Natural killer cell (primary cell): ENCODE data around the gene OTOR. TPM values are rescaled to one million over a fixed set of nuclear protein-coding genes. Genes with fewer than 3 reads are reported as not detected.

Source experiments
- ATAC-seq, 3 donors: fragments of 150-1000 bp in 2 of 3; fragments of 200-7000 bp in 1 of 3; cut with Tn5 transposase; 1 replicate in 1 of 3; 2 replicates in 2 of 3; pipeline ENCODE4 v1.10.0; 2021; ENCODE audit warnings: mild to moderate bottlenecking in 2 of 3, moderate library complexity in 2 of 3
- DNase-seq, 2 donors: peaks; one replicate each; pipeline versions ENCODE4 v3.0.0 to v3.0.0-alpha.2; 2013 to 2021; ENCODE audit warnings: mixed read lengths in 1 of 2
- H3K27ac ChIP-seq: one replicate; pipeline ENCODE4 v1.5.1; 2013; ENCODE audit warnings: mild to moderate bottlenecking, low read length
- H3K27me3 ChIP-seq: one replicate; pipeline ENCODE4 v1.6.1; 2013; ENCODE audit warnings: low read length; ENCODE audit not compliant: control insufficient read depth, insufficient read depth
- H3K36me3 ChIP-seq: one replicate; pipeline ENCODE4 v1.6.1; 2013; ENCODE audit warnings: low read length; ENCODE audit not compliant: control insufficient read depth, insufficient read depth
- H3K4me1 ChIP-seq: one replicate; pipeline ENCODE4 v1.6.1; 2013; ENCODE audit warnings: low read length; ENCODE audit not compliant: control insufficient read depth, insufficient read depth
- H3K4me3 ChIP-seq: one replicate; pipeline ENCODE4 v1.5.1; 2013; ENCODE audit warnings: low read length
- H3K9me3 ChIP-seq: one replicate; pipeline ENCODE4 v1.6.1; 2013; ENCODE audit warnings: low read length; ENCODE audit not compliant: control insufficient read depth, insufficient read depth
- H3K27ac Mint-ChIP-seq, 2 donors: one replicate each; pipeline ENCODE4 v1.8.0; 2022; ENCODE audit warnings: mild to moderate bottlenecking in 2 of 2, mixed read lengths in 2 of 2, moderate library complexity in 1 of 2
- H3K27me3 Mint-ChIP-seq, 2 donors: one replicate each; pipeline ENCODE4 v1.8.0; 2022; ENCODE audit warnings: low read depth in 2 of 2, mixed read lengths in 2 of 2
- H3K36me3 Mint-ChIP-seq: one replicate; pipeline ENCODE4 v1.8.0; 2022; ENCODE audit warnings: mixed read lengths
- H3K4me1 Mint-ChIP-seq, 2 donors: one replicate each; pipeline ENCODE4 v1.8.0; 2022; ENCODE audit warnings: mixed read lengths in 2 of 2
- H3K4me3 Mint-ChIP-seq: one replicate; pipeline ENCODE4 v1.8.0; 2022; ENCODE audit warnings: mild to moderate bottlenecking, moderate library complexity, mixed read lengths
- H3K9me3 Mint-ChIP-seq, 2 donors: one replicate each; pipeline ENCODE4 v1.8.0; 2022; ENCODE audit warnings: mixed read lengths in 2 of 2
- WGBS: methylation state at CpG from one replicate; pipeline ENCODE4 v1.1.7; 2013; ENCODE audit warnings: missing lambda C conversion rate; ENCODE audit not compliant: insufficient coverage; 5-methylcytosine and 5-hydroxymethylcytosine counted together
- intact Hi-C: fragments of 100-400 bp; cut with micrococcal nuclease; formaldehyde crosslinking; loops from one replicate; pipeline ENCODE4 v1.14.2; 2022
- total RNA-seq, 4 donors: library from RNA; stranded (reverse); fragments of 120-200 nt in 1 of 4; gene quantifications; one replicate each; pipeline versions ENCODE4 v1.2.3 to v1.2.4, GENCODE V29; 2013 to 2022
- TF ChIP-seq, protein P1 (sequence below): fragments of 200-600 bp; IDR thresholded peaks from one replicate; pipeline ENCODE4 v1.8.0; 2022; ENCODE audit warnings: antibody characterized with exemption

Gene OTOR
- total RNA-seq, 3 donors from 2014 or later (not counting 1 experiment from before 2014, with no cell fraction given), result not detected

DNA sequence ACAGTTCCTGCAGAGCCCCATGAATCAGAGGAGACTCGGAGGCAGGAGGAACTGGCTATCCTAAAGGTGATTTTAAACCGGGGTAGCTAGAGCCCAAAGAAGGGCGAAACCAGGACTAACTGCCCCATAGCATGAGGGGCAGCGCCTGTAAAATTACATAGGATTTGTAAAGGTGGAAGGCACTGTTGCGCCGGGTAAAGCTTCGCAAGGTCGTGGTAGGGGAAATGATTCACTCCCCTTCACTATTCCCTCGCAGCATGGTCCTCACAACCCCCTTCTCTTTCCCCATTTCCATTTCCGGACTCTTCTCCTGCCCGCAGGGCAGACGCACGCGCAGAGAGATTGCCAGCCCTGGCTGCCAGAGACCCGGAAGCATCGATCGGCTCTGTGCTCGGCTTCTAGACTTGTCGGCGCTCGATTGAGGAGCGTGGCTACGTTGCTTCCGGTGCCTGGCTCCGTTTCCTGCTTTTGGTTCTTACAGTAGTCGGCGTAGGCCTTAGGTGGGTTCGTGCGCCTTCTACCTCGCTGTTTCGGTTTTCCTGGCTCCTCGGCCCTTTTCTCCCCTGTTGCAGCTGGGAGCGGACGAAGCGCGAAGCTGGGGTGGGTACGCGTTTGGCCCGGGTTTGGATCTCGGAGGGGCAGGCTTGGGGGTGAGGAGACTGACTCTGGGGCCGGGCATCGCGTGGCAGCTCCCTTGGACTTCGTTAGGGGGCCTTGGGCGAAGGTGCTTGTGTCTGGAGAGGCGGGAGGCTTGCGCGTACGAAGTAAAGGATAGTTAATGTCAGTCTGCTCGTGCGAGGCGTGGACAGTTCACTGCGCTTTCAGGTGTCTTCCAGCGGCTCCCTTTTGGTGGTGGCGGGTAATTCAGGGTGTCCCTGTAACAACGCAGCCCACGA, 18.3 kb upstream of the OTOR start, which contains the start of gene SNRPB2:
TSS of gene SNRPB2 (plus strand) at position 462 of the 896 bp plus-strand sequence. CDS start 1,677 bp downstream, outside the sequence.
- H3K4me3 ChIP-seq, result peak within 1 kb of the TSS; percentile 89
- intact Hi-C loops, result loop anchor here (5.0 to 10.0 kb wide), 2 partner anchors 158 to 1235 kb away; partner anchors contain the start of genes KIF16B, MGME1 and SNX5
- WGBS, result 8% methylated on average over 57 of the region's 57 CpGs
- no peaks in the 10 kb centered on the region for H3K9me3 Mint-ChIP-seq
- H3K27me3 Mint-ChIP-seq, result peaks cover 20 to 31% of the 10 kb centered on the region in 2 donors
- DNase-seq, result peak; percentile 86 to 96
- peak within 1 kb of the TSS; percentile 99 for H3K4me3 Mint-ChIP-seq
- ATAC-seq, result peak; percentile 97 to 99 (median 97)
- peaks cover 54 to 55% of the 10 kb centered on the region in 2 donors for H3K4me1 Mint-ChIP-seq
- H3K27me3 ChIP-seq, result peaks cover 7% of the 10 kb centered on the region
- H3K4me1 ChIP-seq, result peaks cover 14% of the 10 kb centered on the region
- H3K27ac ChIP-seq, result peak within 1 kb of the TSS; percentile 85
- peak within 1 kb of the TSS; percentile 96 to 98 for H3K27ac Mint-ChIP-seq
- peaks cover 22% of the 10 kb centered on the region for H3K36me3 ChIP-seq
- no peaks in the 10 kb centered on the region for H3K9me3 ChIP-seq
- TF ChIP-seq, protein P1, sequence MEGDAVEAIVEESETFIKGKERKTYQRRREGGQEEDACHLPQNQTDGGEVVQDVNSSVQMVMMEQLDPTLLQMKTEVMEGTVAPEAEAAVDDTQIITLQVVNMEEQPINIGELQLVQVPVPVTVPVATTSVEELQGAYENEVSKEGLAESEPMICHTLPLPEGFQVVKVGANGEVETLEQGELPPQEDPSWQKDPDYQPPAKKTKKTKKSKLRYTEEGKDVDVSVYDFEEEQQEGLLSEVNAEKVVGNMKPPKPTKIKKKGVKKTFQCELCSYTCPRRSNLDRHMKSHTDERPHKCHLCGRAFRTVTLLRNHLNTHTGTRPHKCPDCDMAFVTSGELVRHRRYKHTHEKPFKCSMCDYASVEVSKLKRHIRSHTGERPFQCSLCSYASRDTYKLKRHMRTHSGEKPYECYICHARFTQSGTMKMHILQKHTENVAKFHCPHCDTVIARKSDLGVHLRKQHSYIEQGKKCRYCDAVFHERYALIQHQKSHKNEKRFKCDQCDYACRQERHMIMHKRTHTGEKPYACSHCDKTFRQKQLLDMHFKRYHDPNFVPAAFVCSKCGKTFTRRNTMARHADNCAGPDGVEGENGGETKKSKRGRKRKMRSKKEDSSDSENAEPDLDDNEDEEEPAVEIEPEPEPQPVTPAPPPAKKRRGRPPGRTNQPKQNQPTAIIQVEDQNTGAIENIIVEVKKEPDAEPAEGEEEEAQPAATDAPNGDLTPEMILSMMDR, result no peak
- H3K36me3 Mint-ChIP-seq, result no peaks in the 10 kb centered on the region

DNA sequence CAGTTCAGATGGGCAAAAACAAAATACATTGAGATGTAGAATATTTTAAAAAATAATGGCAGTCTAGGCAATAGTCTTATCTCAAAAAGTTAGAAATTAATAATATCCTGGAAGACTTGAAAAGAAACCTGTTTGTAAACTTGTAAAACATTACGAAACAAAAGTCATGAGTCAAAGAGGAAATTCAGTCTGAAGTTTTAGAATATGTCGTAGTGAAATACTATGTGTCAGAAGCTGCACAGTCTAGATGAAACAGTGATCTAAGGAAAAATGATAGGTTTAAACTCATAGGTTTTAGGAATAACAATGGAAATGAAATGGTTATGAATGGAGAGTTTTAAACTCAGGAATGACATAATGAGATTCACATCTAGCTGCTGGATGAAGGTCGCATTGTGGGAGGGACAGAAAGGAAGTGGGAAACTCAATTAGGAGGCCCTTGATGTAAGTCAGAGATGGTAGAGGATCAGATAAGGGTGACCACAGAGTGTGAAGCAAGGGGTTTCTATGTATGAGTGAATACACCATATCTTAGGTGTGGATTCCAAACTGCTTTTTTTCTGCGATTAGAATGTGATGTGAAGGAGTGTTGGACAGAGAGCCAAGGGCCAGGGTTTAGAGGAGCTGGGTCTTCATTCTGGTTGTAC, 15.5 kb upstream of the OTOR start:
- peaks cover 50% of the 10 kb centered on the region for H3K36me3 ChIP-seq
- H3K4me1 ChIP-seq, result peaks cover 14% of the 10 kb centered on the region
- TF ChIP-seq, protein P1, result no peak
- peaks cover 68 to 69% of the 10 kb centered on the region in 2 donors for H3K4me1 Mint-ChIP-seq
- H3K4me3 Mint-ChIP-seq, result peak overlapping the region; percentile 22
- H3K27me3 Mint-ChIP-seq, result peaks cover 13 to 15% of the 10 kb centered on the region in 2 donors
- H3K9me3 ChIP-seq, result no peaks in the 10 kb centered on the region
- peaks cover 5% of the 10 kb centered on the region for H3K27me3 ChIP-seq
- peak in 1 of 3 donors; percentile 38 for ATAC-seq
- WGBS, result 58% methylated on average over 4 of the region's 4 CpGs
- peak overlapping the region; percentile 41 to 96 for H3K27ac Mint-ChIP-seq
- H3K4me3 ChIP-seq, result no peak overlapping the region
- intact Hi-C loops, result loop anchor here (5.0 to 10.0 kb wide), 2 partner anchors 160 to 1232 kb away; partner anchors contain the start of genes KIF16B, MGME1 and SNX5
- peak in 1 of 2 donors; percentile 40 for DNase-seq
- no peak overlapping the region for H3K27ac ChIP-seq
- H3K9me3 Mint-ChIP-seq, result no peaks in the 10 kb centered on the region
- H3K36me3 Mint-ChIP-seq, result peaks cover 15% of the 10 kb centered on the region

DNA sequence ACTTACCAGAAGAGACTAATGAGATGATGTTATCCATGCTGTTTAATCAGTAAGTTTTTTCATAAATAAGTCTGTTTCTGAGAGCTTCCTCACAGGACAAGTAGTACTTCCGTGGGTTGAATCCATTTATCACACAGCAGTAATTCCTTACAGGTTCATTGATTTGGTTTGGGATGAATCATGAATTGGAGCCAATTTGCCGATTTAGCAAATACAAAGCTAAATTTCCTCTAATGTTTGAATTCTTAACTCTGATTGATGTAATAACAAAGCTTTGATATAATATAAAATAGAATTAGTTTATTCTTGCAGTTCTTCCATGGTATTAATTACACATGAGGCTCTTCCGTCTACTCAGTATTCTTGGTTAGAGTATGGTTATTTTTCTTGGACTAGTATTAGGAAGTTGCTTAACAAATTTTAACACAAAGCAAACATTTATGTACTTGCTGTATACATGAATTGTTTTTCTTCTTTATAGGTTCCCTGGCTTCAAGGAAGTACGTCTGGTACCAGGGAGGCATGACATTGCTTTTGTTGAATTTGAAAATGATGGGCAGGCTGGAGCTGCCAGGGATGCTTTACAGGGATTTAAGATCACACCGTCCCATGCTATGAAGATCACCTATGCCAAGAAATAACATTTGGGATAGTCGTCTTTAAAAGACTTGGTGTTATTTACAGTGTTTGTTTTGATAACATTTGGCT, 7.6 kb upstream of the OTOR start:
- H3K4me3 Mint-ChIP-seq, result no peak overlapping the region
- ATAC-seq (no peak), DNase-seq (no peak)
- Histone ChIP-seq H3K27ac (no peak overlapping the region), H3K4me3 (no peak overlapping the region), H3K4me1 (no peaks in the 10 kb centered on the region), H3K36me3 (peaks cover 55% of the 10 kb centered on the region), H3K27me3 (no peaks in the 10 kb centered on the region), H3K9me3 (no peaks in the 10 kb centered on the region)
- H3K9me3 Mint-ChIP-seq, result no peaks in the 10 kb centered on the region
- TF ChIP-seq, protein P1, result no peak
- WGBS, result 95% methylated on average over 3 of the region's 6 CpGs
- H3K36me3 Mint-ChIP-seq, result peaks cover 47% of the 10 kb centered on the region
- intact Hi-C loops, result no loop called here
- H3K27ac Mint-ChIP-seq, result peak overlapping the region in 1 of 2 donors; percentile 36
- H3K27me3 Mint-ChIP-seq, result peaks cover 5 to 6% of the 10 kb centered on the region in 2 donors
- H3K4me1 Mint-ChIP-seq, result peaks cover 7 to 16% of the 10 kb centered on the region in 2 donors
